HepG2 (cell line): ENCODE measurements around the gene SYMPK. TPM values are rescaled to one million over a fixed set of nuclear protein-coding genes. Genes with fewer than 3 reads are reported as not detected.

Experiments
- ATAC-seq: fragments of 200-7000 bp; cut with Tn5 transposase; 3 replicates; pipeline ENCODE4 v1.9.1; 2020; ENCODE audit warnings: mild to moderate bottlenecking, moderate library complexity
- BruUV-seq: library from RNA; stranded (reverse); fragments of 400-500 nt; replicated peaks from 2 replicates; lab custom pipeline; 2021; lab: Mats Ljungman, UMichigan
- CTCF ChIA-PET: fragments of 300-600 bp; formaldehyde crosslinking; extraction: SDS; loops from one replicate; lab custom pipeline; 2021; ENCODE audit warnings: low total read pairs, inconsistent platforms, low intra/inter-chr PET ratio; lab: Yijun Ruan, JAX
- POLR2A ChIA-PET: fragments of 350-600 bp; sonication (Branson Sonifier 250); formaldehyde crosslinking; loops from one replicate; lab custom pipeline; 2020; ENCODE audit warnings: antibody characterized with exemption, inconsistent platforms; lab: Yijun Ruan, JAX
- DNase-seq: peaks from one replicate; pipeline ENCODE4 v3.0.0-alpha.2; 2015; ENCODE audit warnings: low spot score
- FAIRE-seq: peaks from 3 replicates; lab custom pipeline; 2011; peaks lifted over from hg19 to GRCh38; lab: Jason Lieb, UNC
- H2AFZ ChIP-seq: one replicate; pipeline ENCODE4 v1.6.1; 2011; ENCODE audit warnings: low read length, inconsistent platforms
- H3K27ac ChIP-seq: fragments of 300-600 bp; 3 replicates; pipeline ENCODE4 v1.8.0; 2011; ENCODE audit warnings: mixed run types, mild to moderate bottlenecking, mixed read lengths, low read length, inconsistent platforms; ENCODE audit not compliant: insufficient read depth; ENCODE audit errors: extremely low read length
- H3K27me3 ChIP-seq, 2 experiments: fragments of 200-600 bp in 1 of 2; 2 replicates in 1 of 2; 3 replicates in 1 of 2; pipeline versions ENCODE4 v1.6.0 to v1.8.0; 2011; ENCODE audit warnings: low read length in 2 of 2, mild to moderate bottlenecking in 2 of 2, moderate library complexity in 2 of 2, inconsistent platforms in 1 of 2; ENCODE audit not compliant: insufficient read depth in 2 of 2, control insufficient read depth in 1 of 2
- H3K36me3 ChIP-seq, 2 experiments: fragments of 200-600 bp in 1 of 2; replicated peaks in 1 of 2; 2 replicates in 1 of 2; 3 replicates in 1 of 2; pipeline versions ENCODE4 v1.5.1 to v1.8.0; 2011; ENCODE audit warnings: low read length in 2 of 2, inconsistent platforms in 1 of 2; ENCODE audit not compliant: insufficient read depth in 2 of 2, control insufficient read depth in 1 of 2
- H3K4me1 ChIP-seq: 2 replicates; pipeline ENCODE4 v1.5.1; 2012; ENCODE audit warnings: low read length, inconsistent platforms; ENCODE audit not compliant: insufficient read depth
- H3K4me2 ChIP-seq: 2 replicates; pipeline ENCODE4 v1.6.0; 2011; ENCODE audit warnings: low read depth, low read length, inconsistent platforms
- H3K4me3 ChIP-seq, 3 experiments: fragments of 200-600 bp in 1 of 3; sonication (generic), shearing (Covaris generic) in 1 of 3; replicated peaks in 1 of 3; 2 replicates each; pipeline ENCODE4 v1.5.1; 2011 to 2016; ENCODE audit warnings: low read length in 3 of 3, inconsistent platforms in 2 of 3, low read depth in 2 of 3, mild to moderate bottlenecking in 2 of 3, control low read depth in 1 of 3, mixed read lengths in 1 of 3; ENCODE audit not compliant: insufficient read depth in 1 of 3
- H3K79me2 ChIP-seq: one replicate; pipeline ENCODE4 v1.6.1; 2011; ENCODE audit warnings: low read length, inconsistent platforms; ENCODE audit not compliant: insufficient read depth
- H3K9ac ChIP-seq: 2 replicates; pipeline ENCODE4 v1.6.0; 2011; ENCODE audit warnings: mild to moderate bottlenecking, low read depth, low read length, inconsistent platforms; ENCODE audit not compliant: insufficient read depth
- H3K9me3 ChIP-seq: 2 replicates; pipeline ENCODE4 v1.5.1; 2012; ENCODE audit warnings: mild to moderate bottlenecking, low read length
- H4K20me1 ChIP-seq: 2 replicates; pipeline ENCODE4 v1.6.0; 2011; ENCODE audit warnings: inconsistent platforms, mild to moderate bottlenecking, low read length, moderate library complexity; ENCODE audit not compliant: insufficient read depth
- AHDC1 ChIP-seq: sonication (generic); formaldehyde crosslinking; IDR thresholded peaks from 2 replicates; pipeline ENCODE4 v1.5.1; 2020; ENCODE audit warnings: mild to moderate bottlenecking, missing genetic modification reagents, borderline replicate concordance
- GTF2F1 ChIP-seq: fragments of 150-350 bp; IDR thresholded peaks from 2 replicates; pipeline ENCODE4 v1.6.1; 2014; ENCODE audit warnings: low read length
- KDM6A ChIP-seq: IDR thresholded peaks from 2 replicates; pipeline ENCODE4 v1.6.1; 2016; ENCODE audit warnings: low read depth
- KLF6 ChIP-seq: IDR thresholded peaks from 2 replicates; pipeline ENCODE4 v1.8.0; 2016; ENCODE audit warnings: missing biosample characterization, missing genetic modification reagents
- MXI1 ChIP-seq: IDR thresholded peaks from 3 replicates; pipeline ENCODE4 v1.6.1; 2012; ENCODE audit warnings: low read depth, low read length, inconsistent platforms, borderline replicate concordance
- POLR2AphosphoS2 ChIP-seq: IDR thresholded peaks from 2 replicates; pipeline ENCODE4 v1.6.1; 2011; ENCODE audit warnings: low read depth, low read length, improper control_type of control experiment
- PRDM10 ChIP-seq: sonication (generic); formaldehyde crosslinking; IDR thresholded peaks from 2 replicates; pipeline ENCODE4 v1.4.0; 2020; ENCODE audit warnings: low read depth, missing genetic modification reagents
- XRCC5 ChIP-seq: fragments of 200-400 bp; formaldehyde crosslinking; optimal IDR thresholded peaks from 2 replicates; pipeline ENCODE3; 2017; ENCODE audit warnings: mild to moderate bottlenecking, low read length
- ZNF281 ChIP-seq: sonication (generic); formaldehyde crosslinking; IDR thresholded peaks from 2 replicates; pipeline ENCODE4 v1.4.0; 2020; ENCODE audit warnings: missing genetic modification reagents, borderline replicate concordance
- WGBS: methylation state at CpG from one replicate; pipeline ENCODE4 v1.1.6; 2017; ENCODE audit warnings: low lambda C conversion rate; 5-methylcytosine and 5-hydroxymethylcytosine counted together
- in situ Hi-C: cut with HindIII; loops from 2 replicates; pipeline ENCODE4 v1.10.0; 2017; ENCODE audit warnings: low pct_unique_long_range_greater_than_20kb; ENCODE audit not compliant: extremely low pct_ligation_motif_present
- intact Hi-C: fragments of 100-400 bp; cut with micrococcal nuclease; formaldehyde crosslinking; loops from one replicate; pipeline ENCODE4 v1.10.0; 2022; ENCODE audit not compliant: unreplicated experiment
- polyA plus RNA-seq, 8 experiments: library from polyadenylated mRNA; depleted of rRNA in 3 of 8; stranded (reverse) in 7 of 8; unstranded in 1 of 8; fragments of >200 nt; fragmentation: Illumina TruSeq in 4 of 8; extraction: Trizol in 4 of 8; gene quantifications; 2 replicates each; pipeline versions ENCODE4 v1.2.1 to v1.2.3, GENCODE V29; 2011 to 2016; ENCODE audit warnings: low read depth in 4 of 8, missing spikeins in 1 of 8, mixed read lengths in 1 of 8; ENCODE audit not compliant: insufficient read depth in 1 of 8
- total RNA-seq, 5 experiments: library from RNA; depleted of rRNA; stranded (reverse); fragments of >200 nt; fragmentation: Illumina TruSeq; extraction: Trizol; gene quantifications; 2 replicates each; pipeline ENCODE4 v1.2.3, GENCODE V29; 2016; ENCODE audit warnings: low read depth in 1 of 5
- TF ChIP-seq, protein P1 (sequence below): sonication (generic); formaldehyde crosslinking; IDR thresholded peaks from 2 replicates; pipeline ENCODE4 v1.5.1; 2020; ENCODE audit warnings: missing genetic modification reagents, mild to moderate bottlenecking, borderline replicate concordance

The SYMPK gene
- total and polyA plus RNA-seq, 2 of the 13 experiments (the other 11 are each of a cell fraction or from before 2014, with no cell fraction given): 21.9 to 55.7 TPM

DNA sequence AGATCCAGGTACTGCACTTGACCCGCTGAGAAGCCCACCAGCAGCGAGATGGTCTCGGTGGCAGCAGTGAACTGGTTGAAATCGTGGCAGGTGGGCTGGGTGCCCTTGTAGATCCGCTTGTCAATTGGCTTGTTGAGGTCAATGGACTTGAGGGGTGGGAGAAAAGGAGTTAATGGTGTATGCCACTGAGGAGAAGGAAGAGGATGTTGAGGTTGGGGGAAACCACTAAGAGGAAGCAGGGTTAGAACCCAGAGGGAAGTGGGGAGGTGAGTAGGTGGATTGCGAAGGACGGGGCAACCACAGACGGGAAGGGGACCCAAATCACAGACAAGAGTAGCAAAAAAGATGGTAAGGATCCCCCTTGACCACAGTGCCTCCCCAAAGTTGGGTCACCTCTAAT, 72.0 kb downstream of the SYMPK start:
- H3K27ac ChIP-seq: no peak overlapping the region
- H3K4me1 ChIP-seq: peaks cover 20% of the 10 kb centered on the region
- H3K4me2 ChIP-seq: peak overlapping the region; percentile 100; the same call in 1 of the 2 replicates
- in situ Hi-C loops: no loop called here
- H3K9me3 ChIP-seq: no peaks in the 10 kb centered on the region
- no peak overlapping the region for H2AFZ ChIP-seq
- POLR2A ChIA-PET: interaction anchor here (1.5 to 2.3 kb wide), 2 partner anchors 9 to 20 kb away, joined by 3 to 14 read pairs; partner anchors contain the start of gene DMPK
- WGBS: 98% methylated on average over 8 of the region's 8 CpGs
- FAIRE-seq (no peak), ATAC-seq (no peak), DNase-seq (no peak)
- CTCF ChIA-PET: no interaction called here
- peaks cover 11 to 30% of the 10 kb centered on the region in 2 experiments for H3K36me3 ChIP-seq
- peaks cover 0 to 9% of the 10 kb centered on the region in 2 experiments; a peak in 2 of 5 replicates for H3K27me3 ChIP-seq
- H3K9ac ChIP-seq: peak overlapping the region; percentile 88; the same call in 1 of the 2 replicates
- no peaks in the 10 kb centered on the region for H4K20me1 ChIP-seq
- peaks cover 14% of the 10 kb centered on the region for H3K79me2 ChIP-seq
- peak overlapping the region in 2 of 3 experiments; percentile 93 to 94; a peak in 2 of 6 replicates for H3K4me3 ChIP-seq
- intact Hi-C loops: no loop called here
- BruUV-seq: no TSS peak
- TF ChIP-seq KDM6A (CRISPR knock-in tag) (no peak), POLR2AphosphoS2 (no peak), KLF6 (CRISPR knock-in tag) (no peak), GTF2F1 (no peak), PRDM10 (CRISPR knock-in tag) (no peak), ZNF281 (CRISPR knock-in tag) (no peak), XRCC5 (no peak), MXI1 (no peak), AHDC1 (no peak)
- TF ChIP-seq, protein P1, sequence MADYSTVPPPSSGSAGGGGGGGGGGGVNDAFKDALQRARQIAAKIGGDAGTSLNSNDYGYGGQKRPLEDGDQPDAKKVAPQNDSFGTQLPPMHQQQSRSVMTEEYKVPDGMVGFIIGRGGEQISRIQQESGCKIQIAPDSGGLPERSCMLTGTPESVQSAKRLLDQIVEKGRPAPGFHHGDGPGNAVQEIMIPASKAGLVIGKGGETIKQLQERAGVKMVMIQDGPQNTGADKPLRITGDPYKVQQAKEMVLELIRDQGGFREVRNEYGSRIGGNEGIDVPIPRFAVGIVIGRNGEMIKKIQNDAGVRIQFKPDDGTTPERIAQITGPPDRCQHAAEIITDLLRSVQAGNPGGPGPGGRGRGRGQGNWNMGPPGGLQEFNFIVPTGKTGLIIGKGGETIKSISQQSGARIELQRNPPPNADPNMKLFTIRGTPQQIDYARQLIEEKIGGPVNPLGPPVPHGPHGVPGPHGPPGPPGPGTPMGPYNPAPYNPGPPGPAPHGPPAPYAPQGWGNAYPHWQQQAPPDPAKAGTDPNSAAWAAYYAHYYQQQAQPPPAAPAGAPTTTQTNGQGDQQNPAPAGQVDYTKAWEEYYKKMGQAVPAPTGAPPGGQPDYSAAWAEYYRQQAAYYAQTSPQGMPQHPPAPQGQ: no peak
